ENCODE data around the gene ZNF3. TPM values are rescaled to one million over a fixed set of nuclear protein-coding genes. Genes with fewer than 3 reads are reported as not detected.

ZNF3 gene
- total and polyA plus RNA-seq, 2 donors from 2014 or later: 15.8 to 30.8 TPM

- Histone ChIP-seq H3K4me1 (ENCODE audit: control insufficient read depth in 2 of 3, insufficient read depth in 2 of 3, low read depth in 1 of 3, low read length in 3 of 3) (peaks cover 0 to 9% (median 5%) of the 10 kb centered on the region in 3 donors), H3K27me3 (ENCODE audit: control insufficient read depth, insufficient read depth, low read length) (no peaks in the 10 kb centered on the region), H3K9me3 (ENCODE audit: control insufficient read depth in 2 of 3, insufficient read depth in 1 of 3, low read length in 3 of 3) (peaks cover 11 to 26% (median 16%) of the 10 kb centered on the region in 3 donors), H3K36me3 (ENCODE audit: control insufficient read depth in 2 of 3, insufficient read depth in 3 of 3, low read length in 3 of 3) (peaks cover 51 to 59% (median 57%) of the 10 kb centered on the region in 3 donors), H3K9ac (ENCODE audit: low read length in 3 of 3) (no peak overlapping the region), H3K27ac (ENCODE audit: low read depth in 2 of 2, low read length in 2 of 2) (no peak overlapping the region), H3K4me3 (ENCODE audit: low read length in 3 of 3) (no peak overlapping the region)
- TF ChIP-seq CTCF (IDR thresholded peaks at IDR 0.05; ENCODE audit: borderline replicate concordance, extremely low read depth, insufficient read depth): no peak
- FAIRE-seq (no peak), DNase-seq (no peak)
- intact Hi-C loops (cut with DNase I): no loop called here
Measured at GRCh38 chr7:100074841-100075240, 6.7 kb downstream of the ZNF3 start.

DNA sequence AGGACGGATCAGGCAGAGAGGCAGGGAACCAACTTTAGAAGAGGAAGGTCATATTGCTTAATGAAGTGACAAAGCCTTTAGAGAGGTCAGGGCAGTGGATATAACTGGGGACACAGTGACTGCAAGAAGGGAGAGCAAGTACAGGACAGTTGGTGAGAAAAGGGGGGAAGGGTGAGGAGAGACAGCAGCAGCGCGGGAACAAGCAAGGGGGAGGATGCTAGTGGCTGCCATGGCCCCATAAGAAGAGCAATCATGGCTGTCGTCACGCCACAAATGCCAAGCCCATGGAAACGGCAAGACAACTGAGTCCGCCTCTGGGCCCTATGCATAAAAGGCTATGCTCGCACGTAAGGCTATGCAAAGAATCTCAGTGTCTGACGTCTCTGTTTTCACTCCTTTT lies 9.1 kb downstream of the ZNF3 start:
- Histone ChIP-seq H3K9ac (ENCODE audit: low read length in 3 of 3) (no peak overlapping the region), H3K27ac (ENCODE audit: low read depth in 2 of 2, low read length in 2 of 2) (no peak overlapping the region), H3K9me3 (ENCODE audit: control insufficient read depth in 2 of 3, insufficient read depth in 1 of 3, low read length in 3 of 3) (peaks cover 11 to 26% (median 16%) of the 10 kb centered on the region in 3 donors), H3K4me1 (ENCODE audit: control insufficient read depth in 2 of 3, insufficient read depth in 2 of 3, low read depth in 1 of 3, low read length in 3 of 3) (no peaks in the 10 kb centered on the region), H3K36me3 (ENCODE audit: control insufficient read depth in 2 of 3, insufficient read depth in 3 of 3, low read length in 3 of 3) (peaks cover 49 to 61% (median 53%) of the 10 kb centered on the region in 3 donors), H3K4me3 (ENCODE audit: low read length in 3 of 3) (no peak overlapping the region), H3K27me3 (ENCODE audit: control insufficient read depth, insufficient read depth, low read length) (no peaks in the 10 kb centered on the region)
- intact Hi-C loops (cut with DNase I): no loop called here
- FAIRE-seq (no peak), DNase-seq (no peak)
- no peak for TF ChIP-seq CTCF (IDR thresholded peaks at IDR 0.05; ENCODE audit: borderline replicate concordance, extremely low read depth, insufficient read depth)

GRCh38 chr7:100071018-100071723 lies 10.4 kb downstream of the ZNF3 start:
- no peak for FAIRE-seq
- no peak for DNase-seq
- H3K36me3 ChIP-seq (ENCODE audit: control insufficient read depth in 2 of 3, insufficient read depth in 3 of 3, low read length in 3 of 3): peaks cover 49 to 61% (median 50%) of the 10 kb centered on the region in 3 donors
- H3K27ac ChIP-seq (ENCODE audit: low read depth in 2 of 2, low read length in 2 of 2): no peak overlapping the region
- TF ChIP-seq CTCF (IDR thresholded peaks at IDR 0.05; ENCODE audit: borderline replicate concordance, extremely low read depth, insufficient read depth): no peak
- peaks cover 11 to 26% (median 14%) of the 10 kb centered on the region in 3 donors for H3K9me3 ChIP-seq (ENCODE audit: control insufficient read depth in 2 of 3, insufficient read depth in 1 of 3, low read length in 3 of 3)
- H3K9ac ChIP-seq (ENCODE audit: low read length in 3 of 3): no peak overlapping the region
- H3K27me3 ChIP-seq (ENCODE audit: control insufficient read depth, insufficient read depth, low read length): no peaks in the 10 kb centered on the region
- intact Hi-C loops (cut with DNase I): no loop called here
- H3K4me1 ChIP-seq (ENCODE audit: control insufficient read depth in 2 of 3, insufficient read depth in 2 of 3, low read depth in 1 of 3, low read length in 3 of 3): no peaks in the 10 kb centered on the region
- no peak overlapping the region for H3K4me3 ChIP-seq (ENCODE audit: low read length in 3 of 3)
